GM12878 (cell line): ENCODE data around the gene KIF23. TPM values are rescaled to one million over a fixed set of nuclear protein-coding genes. Genes with fewer than 3 reads are reported as not detected.

Experiments used
- ATAC-seq: fragments of 200-7000 bp; cut with Tn5 transposase; 3 replicates; pipeline ENCODE4 v1.9.1; 2020; ENCODE audit warnings: mild to moderate bottlenecking, moderate library complexity
- BruUV-seq: library from RNA; stranded (reverse); fragments of 400-500 nt; replicated peaks from 2 replicates; lab custom pipeline; 2021; lab: Mats Ljungman, UMichigan
- CTCF ChIA-PET: fragments of 300-600 bp; sonication (Branson Sonifier 250); formaldehyde crosslinking; extraction: SDS; loops from one replicate; lab custom pipeline; 2021; ENCODE audit warnings: inconsistent platforms; lab: Yijun Ruan, JAX
- POLR2A ChIA-PET: fragments of 350-600 bp; formaldehyde crosslinking; extraction: SDS; loops from one replicate; lab custom pipeline; 2021; ENCODE audit warnings: inconsistent platforms; lab: Charles Lee
- RAD21 ChIA-PET: fragments of 300-600 bp; sonication (Branson Sonifier 250); formaldehyde crosslinking; loops from one replicate; lab custom pipeline; 2023; ENCODE audit warnings: antibody characterized with exemption; ENCODE audit not compliant: unreplicated experiment; lab: Charles Lee
- SMC1A ChIA-PET: fragments of 300-600 bp; sonication (Branson Sonifier 250); formaldehyde crosslinking; loops from one replicate; lab custom pipeline; 2023; ENCODE audit not compliant: unreplicated experiment, uncharacterized antibody; lab: Charles Lee
- DNase-seq: peaks from one replicate; pipeline ENCODE4 v3.0.0-alpha.2; 2011; ENCODE audit warnings: low read depth, low spot score
- FAIRE-seq: peaks from 3 replicates; lab custom pipeline; 2011; peaks lifted over from hg19 to GRCh38; lab: Jason Lieb, UNC
- H2AFZ ChIP-seq: 2 replicates; pipeline ENCODE4 v1.6.0; 2011; ENCODE audit warnings: low read depth, low read length, control low read depth; ENCODE audit not compliant: control insufficient read depth
- H3K27ac ChIP-seq: 2 replicates; pipeline ENCODE4 v1.5.1; 2011; ENCODE audit warnings: control low read depth; ENCODE audit not compliant: control insufficient read depth, insufficient read depth
- H3K27me3 ChIP-seq, 2 experiments: replicated peaks in 1 of 2; 2 replicates each; pipeline versions ENCODE4 v1.6.0 to v1.6.1; 2011; ENCODE audit warnings: low read length in 1 of 2; ENCODE audit not compliant: control insufficient read depth in 2 of 2, insufficient read depth in 2 of 2
- H3K36me3 ChIP-seq, 2 experiments: 2 replicates each; pipeline ENCODE4 v1.5.1; 2011; ENCODE audit warnings: low read length in 1 of 2; ENCODE audit not compliant: control insufficient read depth in 2 of 2, insufficient read depth in 2 of 2
- H3K4me1 ChIP-seq: 2 replicates; pipeline ENCODE4 v1.6.1; 2011; ENCODE audit warnings: mild to moderate bottlenecking, low read length, moderate library complexity, mixed read lengths; ENCODE audit not compliant: control insufficient read depth, insufficient read depth
- H3K4me2 ChIP-seq: 2 replicates; pipeline ENCODE4 v1.6.0; 2011; ENCODE audit warnings: control low read depth; ENCODE audit not compliant: control insufficient read depth, insufficient read depth
- H3K4me3 ChIP-seq: fragments of 200-600 bp; sonication (generic); 2 replicates; pipeline ENCODE4 v1.5.1; 2016
- H3K79me2 ChIP-seq: 2 replicates; pipeline ENCODE4 v1.6.0; 2011; ENCODE audit warnings: low read length; ENCODE audit not compliant: control insufficient read depth, insufficient read depth
- H3K9ac ChIP-seq: 2 replicates; pipeline ENCODE4 v1.8.0; 2011; ENCODE audit warnings: low read length, control low read depth, mixed read lengths; ENCODE audit not compliant: control insufficient read depth, insufficient read depth
- H3K9me3 ChIP-seq: replicated peaks from 3 replicates; pipeline ENCODE4 v1.5.1; 2011; ENCODE audit warnings: mild to moderate bottlenecking, low read length; ENCODE audit not compliant: control insufficient read depth, insufficient read depth
- H4K20me1 ChIP-seq: 2 replicates; pipeline ENCODE4 v1.6.0; 2011; ENCODE audit not compliant: control insufficient read depth, insufficient read depth
- GATAD2B ChIP-seq: fragments of 450-650 bp; conservative IDR thresholded peaks from 2 replicates; pipeline ENCODE4 v1.6.1; 2017; ENCODE audit warnings: low read depth, mild to moderate bottlenecking, moderate library complexity
- IRF5 ChIP-seq: fragments of 450-650 bp; IDR thresholded peaks from 2 replicates; pipeline ENCODE4 v1.6.1; 2017; ENCODE audit warnings: borderline replicate concordance
- KAT2A ChIP-seq: conservative IDR thresholded peaks from 2 replicates; pipeline ENCODE4 v1.6.1; 2011; ENCODE audit warnings: low read depth, low read length; ENCODE audit not compliant: control insufficient read depth
- LARP7 ChIP-seq: fragments of 450-650 bp; IDR thresholded peaks from 2 replicates; pipeline ENCODE4 v1.6.1; 2017; ENCODE audit warnings: mild to moderate bottlenecking
- PAX8 ChIP-seq: fragments of 450-650 bp; IDR thresholded peaks from 2 replicates; pipeline ENCODE4 v1.6.1; 2017; ENCODE audit warnings: mild to moderate bottlenecking, moderate library complexity
- RUNX3 ChIP-seq: IDR thresholded peaks from 2 replicates; pipeline ENCODE4 v1.6.1; 2012; ENCODE audit warnings: low read length, inconsistent platforms
- WGBS: methylation state at CpG from one replicate; pipeline ENCODE4 v1.1.6; 2016; ENCODE audit warnings: low lambda C conversion rate; ENCODE audit not compliant: insufficient replicate concordance, insufficient coverage; ENCODE audit errors: missing lambda C conversion rate; 5-methylcytosine and 5-hydroxymethylcytosine counted together
- in situ Hi-C: fragments of 300-500 bp; cut with MboI; formaldehyde crosslinking; loops from 9 replicates; pipeline ENCODE4 v1.14.3; 2018; ENCODE audit warnings: mixed read lengths
- intact Hi-C: fragments of 100-400 bp; cut with micrococcal nuclease; formaldehyde crosslinking; loops from one replicate; pipeline ENCODE4 v1.14.2; 2022; ENCODE audit not compliant: unreplicated experiment
- polyA plus RNA-seq, 11 experiments: library from polyadenylated mRNA; depleted of rRNA in 4 of 11; unstranded in 6 of 11; stranded (reverse) in 5 of 11; fragments of >200 nt; fragmentation: Nextera tagmentation in 4 of 11; fragmentation: Illumina TruSeq in 1 of 11; extraction: Ambion mirVana in 4 of 11; extraction: Trizol in 1 of 11; gene quantifications; 1 replicate in 1 of 11; 2 replicates in 10 of 11; pipeline versions ENCODE4 v1.2.1 to v1.2.3, GENCODE V29; 2011 to 2016; ENCODE audit warnings: inconsistent platforms in 2 of 11, missing spikeins in 2 of 11, low read depth in 1 of 11
- total RNA-seq, 4 experiments: library from RNA; depleted of rRNA in 3 of 4; stranded (reverse); fragments of >200 nt in 3 of 4; fragmentation: Illumina TruSeq in 1 of 4; extraction: Trizol in 1 of 4; gene quantifications; 2 replicates each; pipeline versions ENCODE4 v1.2.1 to v1.2.3, GENCODE V29; 2013 to 2021
- TF ChIP-seq, protein P1 (sequence below): fragments of 450-650 bp; IDR thresholded peaks from 2 replicates; pipeline ENCODE4 v1.6.1; 2016; ENCODE audit warnings: mild to moderate bottlenecking, moderate library complexity, borderline replicate concordance

KIF23 gene
- total and polyA plus RNA-seq, 10 of the 15 experiments (the other 5 are each of a cell fraction or from before 2014, with no cell fraction given): 28.0 to 62.5 (median 46.6) TPM

DNA sequence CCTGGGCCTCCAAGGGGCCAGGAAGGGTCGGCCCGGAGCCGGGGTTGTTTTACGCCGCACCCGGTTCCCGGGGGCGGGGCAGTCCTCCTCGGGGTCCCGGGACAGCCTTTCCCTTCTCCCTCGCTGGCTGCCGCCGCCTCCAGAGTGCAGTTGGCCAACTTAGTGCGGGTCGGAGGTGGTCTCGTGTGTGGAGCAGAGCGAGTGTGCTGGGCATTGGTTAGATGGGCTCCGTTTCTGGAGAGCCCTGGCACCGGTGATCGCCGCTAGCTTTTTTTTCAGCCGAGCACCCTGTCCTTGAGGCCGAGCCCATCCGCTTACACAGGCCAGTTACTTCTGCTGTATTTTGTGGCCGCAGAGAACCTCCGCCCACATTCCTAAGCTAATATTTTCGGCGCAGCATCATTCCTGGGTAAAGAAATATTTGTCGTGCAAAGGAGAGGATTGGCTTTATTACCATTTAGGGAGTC is 585 bp downstream of the KIF23 start:
- Histone ChIP-seq H3K4me3 (peak overlapping the region; percentile 92), H3K27ac (peak overlapping the region; percentile 70), H3K9me3 (no peaks in the 10 kb centered on the region), H3K27me3 (no peaks in the 10 kb centered on the region), H3K4me1 (peaks cover 15% of the 10 kb centered on the region), H3K9ac (peak overlapping the region; percentile 86), H4K20me1 (no peaks in the 10 kb centered on the region), H3K36me3 (peaks cover 0 to 7% of the 10 kb centered on the region in 2 experiments; a peak in 3 of 4 replicates), H3K4me2 (peak overlapping the region; percentile 89), H2AFZ (peak overlapping the region; percentile 96), H3K79me2 (peaks cover 37% of the 10 kb centered on the region)
- TF ChIP-seq LARP7: no peak
- TF ChIP-seq, protein P1, sequence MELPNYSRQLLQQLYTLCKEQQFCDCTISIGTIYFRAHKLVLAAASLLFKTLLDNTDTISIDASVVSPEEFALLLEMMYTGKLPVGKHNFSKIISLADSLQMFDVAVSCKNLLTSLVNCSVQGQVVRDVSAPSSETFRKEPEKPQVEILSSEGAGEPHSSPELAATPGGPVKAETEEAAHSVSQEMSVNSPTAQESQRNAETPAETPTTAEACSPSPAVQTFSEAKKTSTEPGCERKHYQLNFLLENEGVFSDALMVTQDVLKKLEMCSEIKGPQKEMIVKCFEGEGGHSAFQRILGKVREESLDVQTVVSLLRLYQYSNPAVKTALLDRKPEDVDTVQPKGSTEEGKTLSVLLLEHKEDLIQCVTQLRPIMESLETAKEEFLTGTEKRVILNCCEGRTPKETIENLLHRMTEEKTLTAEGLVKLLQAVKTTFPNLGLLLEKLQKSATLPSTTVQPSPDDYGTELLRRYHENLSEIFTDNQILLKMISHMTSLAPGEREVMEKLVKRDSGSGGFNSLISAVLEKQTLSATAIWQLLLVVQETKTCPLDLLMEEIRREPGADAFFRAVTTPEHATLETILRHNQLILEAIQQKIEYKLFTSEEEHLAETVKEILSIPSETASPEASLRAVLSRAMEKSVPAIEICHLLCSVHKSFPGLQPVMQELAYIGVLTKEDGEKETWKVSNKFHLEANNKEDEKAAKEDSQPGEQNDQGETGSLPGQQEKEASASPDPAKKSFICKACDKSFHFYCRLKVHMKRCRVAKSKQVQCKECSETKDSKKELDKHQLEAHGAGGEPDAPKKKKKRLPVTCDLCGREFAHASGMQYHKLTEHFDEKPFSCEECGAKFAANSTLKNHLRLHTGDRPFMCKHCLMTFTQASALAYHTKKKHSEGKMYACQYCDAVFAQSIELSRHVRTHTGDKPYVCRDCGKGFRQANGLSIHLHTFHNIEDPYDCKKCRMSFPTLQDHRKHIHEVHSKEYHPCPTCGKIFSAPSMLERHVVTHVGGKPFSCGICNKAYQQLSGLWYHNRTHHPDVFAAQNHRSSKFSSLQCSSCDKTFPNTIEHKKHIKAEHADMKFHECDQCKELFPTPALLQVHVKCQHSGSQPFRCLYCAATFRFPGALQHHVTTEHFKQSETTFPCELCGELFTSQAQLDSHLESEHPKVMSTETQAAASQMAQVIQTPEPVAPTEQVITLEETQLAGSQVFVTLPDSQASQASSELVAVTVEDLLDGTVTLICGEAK: no peak
- TF ChIP-seq RUNX3: peak; percentile 35; the same call in 1 of the 2 replicates
- TF ChIP-seq KAT2A: no peak
- TF ChIP-seq PAX8: no peak
- TF ChIP-seq GATAD2B: 0 out of 2 replicates have a peak, but pooled peaks have one; percentile 6
- no peak for TF ChIP-seq IRF5
- ChIA-PET RAD21 (interaction anchor here (5.4 kb wide), 1 partner anchor 38 kb away, joined by 23 read pairs; the partner anchor contains the start of gene RPLP1), CTCF (interaction anchor here (0.6 to 0.7 kb wide), 2 partner anchors 22 to 41 kb away, joined by 3 read pairs; no protein-coding TSS in a partner anchor), SMC1A (no interaction called here), POLR2A (interaction anchor here (1.4 kb wide), 1 partner anchor 39 kb away, joined by 5 read pairs; no protein-coding TSS in a partner anchor)
- intact Hi-C loops: no loop called here
- FAIRE-seq (peak; percentile 44), ATAC-seq (peak; percentile 72), DNase-seq (no peak)
- in situ Hi-C loops: no loop called here
- 2% methylated on average over 25 of the region's 29 CpGs for WGBS
- BruUV-seq: no TSS peak
